ENCODE results near the gene ST8SIA4.

GRCh38 chr5:100855937-100856430, 47.1 kb downstream of the ST8SIA4 start:
- TF ChIP-seq CTCF (IDR thresholded peaks at IDR 0.05) (no peak), POLR2A (IDR thresholded peaks at IDR 0.05) (no peak)

All from heart left ventricle (tissue), 13 donors.